VCaP (cell line): ENCODE results near the gene PDHX.
A peak's percentile ranks its signal among the peaks of the same experiment; 100 is the strongest.

Experiments used
- H3K27ac ChIP-seq: fragments of 450-650 bp; 2 replicates; pipeline ENCODE4 v1.5.1; 2017
- CTCF ChIP-seq: fragments of 450-650 bp; conservative IDR thresholded peaks from 2 replicates; pipeline ENCODE4 v1.5.1; 2017; ENCODE audit warnings: mild to moderate bottlenecking, moderate library complexity

PDHX gene

DNA sequence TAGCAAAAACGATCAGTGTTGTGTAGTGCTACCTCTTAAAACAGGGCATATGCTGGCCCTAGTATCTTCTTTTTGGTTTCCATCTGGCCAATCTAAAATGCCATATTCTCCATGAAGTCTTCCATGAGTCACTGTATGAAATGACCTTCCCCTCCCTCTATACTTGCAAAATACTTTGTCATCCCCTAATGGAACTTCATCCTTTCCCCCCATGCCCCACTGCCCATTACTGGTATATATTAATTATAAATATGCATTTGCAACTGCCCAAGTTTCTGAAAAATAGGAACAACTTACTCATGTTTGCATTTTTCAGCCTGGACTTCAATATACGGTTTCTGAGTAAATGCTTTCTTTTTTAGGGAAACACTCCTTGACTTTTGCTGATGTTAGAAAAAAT, 4.7 kb upstream of the PDHX start:
- no peak for TF ChIP-seq CTCF
- H3K27ac ChIP-seq = peak overlapping the region; percentile 69

DNA sequence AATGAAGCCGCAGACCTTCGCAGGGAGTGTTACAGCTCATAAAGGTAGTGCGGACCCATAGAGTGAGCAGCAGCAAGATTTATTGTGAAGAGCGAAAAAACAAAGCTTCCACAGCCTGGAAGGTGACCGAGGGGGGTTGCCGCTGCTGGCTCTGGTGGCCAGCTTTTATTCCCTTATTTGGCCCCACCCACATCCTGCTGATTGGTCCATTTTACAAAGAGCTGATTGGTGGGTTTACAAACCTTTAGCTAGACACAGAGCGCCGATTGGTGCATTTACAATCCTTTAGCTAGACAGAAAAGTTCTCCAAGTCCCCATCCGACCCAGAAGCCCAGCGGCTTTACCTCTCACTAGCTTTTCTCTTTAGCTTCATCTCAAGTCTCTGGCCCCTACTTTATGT, 2.9 kb upstream of the PDHX start:
- peak overlapping the region; percentile 97; the same call in 1 of the 2 replicates for H3K27ac ChIP-seq

GRCh38 chr11:34915136-34916014, 1.0 kb upstream of the PDHX start:
- TF ChIP-seq CTCF = no peak
- H3K27ac ChIP-seq = peak overlapping the region; percentile 97

- TF ChIP-seq CTCF = no peak
- peak overlapping the region; percentile 97 for H3K27ac ChIP-seq
Observed at GRCh38 chr11:34916843-34917770, 689 bp downstream of the PDHX start.

GRCh38 chr11:34921156-34921555, 4.7 kb downstream of the PDHX start:
- H3K27ac ChIP-seq = no peak overlapping the region
- TF ChIP-seq CTCF = no peak

GRCh38 chr11:34924714-34925113, 8.3 kb downstream of the PDHX start:
- no peak for TF ChIP-seq CTCF
- H3K27ac ChIP-seq = peak overlapping the region; percentile 17; the same call in 1 of the 2 replicates

DNA sequence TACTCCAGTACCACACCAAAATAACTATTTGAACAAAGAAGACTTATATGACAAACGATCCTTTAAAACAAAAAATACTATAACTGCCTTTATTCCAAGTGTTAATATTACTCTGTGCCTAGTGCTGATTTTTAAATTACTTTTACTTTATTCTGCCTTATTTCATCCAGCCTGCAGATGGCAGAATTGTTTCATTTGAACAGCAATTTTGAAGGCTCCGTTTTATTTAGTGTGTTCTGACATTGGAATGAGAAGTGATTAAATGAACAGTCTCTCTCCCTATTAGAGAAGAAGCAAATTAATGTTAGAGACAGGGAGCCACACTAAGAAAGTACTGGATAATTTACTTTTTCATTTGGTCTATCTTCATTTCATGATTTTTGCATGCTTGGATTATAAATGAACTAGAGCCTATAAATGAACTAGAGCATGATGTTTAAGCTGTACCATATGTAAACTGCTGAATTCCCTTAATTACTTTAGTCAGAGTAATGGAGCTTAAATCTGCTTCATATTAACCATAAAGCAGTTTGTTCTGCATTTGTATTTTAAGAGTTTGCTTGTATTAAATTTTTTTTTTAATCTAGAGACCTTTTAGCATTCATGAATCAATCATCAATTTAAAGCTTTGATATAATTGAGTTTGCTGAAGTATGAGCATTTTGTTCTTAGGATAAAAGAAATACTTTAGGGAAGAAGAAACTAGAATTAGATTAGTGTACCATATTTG, 9.8 kb downstream of the PDHX start:
- peak overlapping the region; percentile 1; the same call in 1 of the 2 replicates for H3K27ac ChIP-seq
- TF ChIP-seq CTCF = peak; percentile 79
